PC-3 (cell line): ENCODE results near the gene IER2. TPM values are rescaled to one million over a fixed set of nuclear protein-coding genes. Genes with fewer than 3 reads are reported as not detected.

Source experiments
- ATAC-seq: fragments of 200-7000 bp; cut with Tn5 transposase; 2 replicates; pipeline ENCODE4 v1.9.1; 2020; ENCODE audit warnings: mild to moderate bottlenecking, moderate library complexity
- BruUV-seq: library from RNA; stranded (reverse); fragments of 400-500 nt; replicated peaks from 2 replicates; lab custom pipeline; 2021; lab: Mats Ljungman, UMichigan
- CTCF ChIA-PET: fragments of 300-600 bp; sonication (Branson Sonifier 250); formaldehyde crosslinking; loops from one replicate; lab custom pipeline; 2022; ENCODE audit warnings: antibody characterized with exemption; lab: Charles Lee
- POLR2A ChIA-PET: fragments of 300-600 bp; sonication (Branson Sonifier 250); formaldehyde crosslinking; loops from one replicate; lab custom pipeline; 2022; ENCODE audit warnings: antibody characterized with exemption; ENCODE audit not compliant: unreplicated experiment; lab: Charles Lee
- DNase-seq: peaks from one replicate; pipeline ENCODE4 v3.0.0-alpha.2; 2015
- H2AFZ ChIP-seq: fragments of 300-600 bp; sonication (generic); 2 replicates; pipeline ENCODE4 v1.6.0; 2016; ENCODE audit warnings: antibody characterized with exemption, low read length
- H3F3A ChIP-seq: fragments of 300-600 bp; sonication (generic); one replicate; pipeline ENCODE4 v1.6.0; 2017; ENCODE audit warnings: antibody characterized with exemption, low read length, control low read depth, mild to moderate bottlenecking; ENCODE audit not compliant: unreplicated experiment
- H3K27ac ChIP-seq: fragments of 300-600 bp; sonication (generic); 2 replicates; pipeline ENCODE4 v1.5.1; 2016; ENCODE audit warnings: mild to moderate bottlenecking, low read length
- H3K27me3 ChIP-seq: fragments of 300-600 bp; sonication (generic); 2 replicates; pipeline ENCODE4 v1.6.1; 2016; ENCODE audit warnings: low read length, mixed read lengths
- H3K36me3 ChIP-seq: fragments of 300-600 bp; sonication (generic); 2 replicates; pipeline ENCODE4 v1.6.1; 2016; ENCODE audit warnings: low read depth, mixed run types, low read length, mixed read lengths
- H3K4me1 ChIP-seq: fragments of 300-600 bp; sonication (generic); 2 replicates; pipeline ENCODE4 v1.5.1; 2016; ENCODE audit warnings: low read length; ENCODE audit not compliant: insufficient read depth
- H3K4me2 ChIP-seq: fragments of 300-600 bp; sonication (generic); 2 replicates; pipeline ENCODE4 v1.6.0; 2016; ENCODE audit warnings: low read length
- H3K4me3 ChIP-seq: fragments of 300-600 bp; sonication (generic); 2 replicates; pipeline ENCODE4 v1.5.1; 2016; ENCODE audit warnings: mild to moderate bottlenecking, low read length, mixed read lengths
- H3K79me2 ChIP-seq: fragments of 300-600 bp; sonication (generic); 2 replicates; pipeline ENCODE4 v1.6.1; 2017; ENCODE audit warnings: low read length, mixed read lengths
- H3K9ac ChIP-seq: fragments of 300-600 bp; sonication (generic); 2 replicates; pipeline ENCODE4 v1.6.0; 2016; ENCODE audit warnings: mild to moderate bottlenecking, low read length
- H3K9me2 ChIP-seq: fragments of 300-600 bp; sonication (generic); replicated peaks from 2 replicates; pipeline ENCODE4 v1.6.1; 2016; ENCODE audit warnings: mixed run types, low read length, mixed read lengths
- H3K9me3 ChIP-seq: fragments of 300-600 bp; sonication (generic); 2 replicates; pipeline ENCODE4 v1.6.1; 2016; ENCODE audit warnings: low read length, mixed read lengths
- H4K20me1 ChIP-seq: fragments of 300-600 bp; sonication (generic); 2 replicates; pipeline ENCODE4 v1.6.1; 2016; ENCODE audit warnings: low read length, mixed read lengths
- EZH2 ChIP-seq: fragments of 300-600 bp; sonication (generic); IDR thresholded peaks from one replicate; pipeline ENCODE4 v1.6.1; 2017; ENCODE audit warnings: antibody characterized with exemption, mild to moderate bottlenecking, low read length; ENCODE audit not compliant: unreplicated experiment
- EZH2phosphoT487 ChIP-seq: fragments of 300-600 bp; sonication (generic); IDR thresholded peaks from 2 replicates; pipeline ENCODE4 v1.6.1; 2018; ENCODE audit warnings: mild to moderate bottlenecking, antibody characterized with exemption, low read length, borderline replicate concordance
- intact Hi-C: fragments of 100-400 bp; cut with micrococcal nuclease; formaldehyde crosslinking; loops from 2 replicates; pipeline ENCODE4 v1.9.0; 2023
- total RNA-seq: library from RNA; depleted of rRNA; stranded (reverse); fragments of >200 nt; gene quantifications from 2 replicates; pipeline ENCODE4 v1.2.3, GENCODE V29; 2014
- TF ChIP-seq, protein P1 (sequence below): fragments of 300-600 bp; sonication (generic); conservative IDR thresholded peaks from 2 replicates; pipeline ENCODE4 v1.5.1; 2017; ENCODE audit warnings: antibody characterized with exemption, low read depth, mild to moderate bottlenecking, low read length

IER2 gene
- total RNA-seq, 1 experiment from 2014 or later, result 155 TPM

GRCh38 chr19:13134626-13135025 lies 15.6 kb upstream of the IER2 start:
- intact Hi-C loops, result no loop called here
- Histone ChIP-seq H4K20me1 (peaks cover 14% of the 10 kb centered on the region; the same call in 1 of the 2 replicates), H3K4me1 (no peaks in the 10 kb centered on the region), H3F3A (peaks cover 4% of the 10 kb centered on the region), H3K79me2 (peaks cover 57% of the 10 kb centered on the region), H3K9me2 (no peaks in the 10 kb centered on the region), H3K4me2 (no peak overlapping the region), H3K4me3 (no peak overlapping the region), H2AFZ (no peak overlapping the region), H3K9me3 (no peaks in the 10 kb centered on the region), H3K27ac (no peak overlapping the region), H3K27me3 (no peaks in the 10 kb centered on the region), H3K9ac (no peak overlapping the region), H3K36me3 (peaks cover 44% of the 10 kb centered on the region; the same call in 1 of the 2 replicates)
- ChIA-PET CTCF (no interaction called here), POLR2A (no interaction called here)
- ATAC-seq, result peak; percentile 63
- no TSS peak for BruUV-seq
- TF ChIP-seq, protein P1, sequence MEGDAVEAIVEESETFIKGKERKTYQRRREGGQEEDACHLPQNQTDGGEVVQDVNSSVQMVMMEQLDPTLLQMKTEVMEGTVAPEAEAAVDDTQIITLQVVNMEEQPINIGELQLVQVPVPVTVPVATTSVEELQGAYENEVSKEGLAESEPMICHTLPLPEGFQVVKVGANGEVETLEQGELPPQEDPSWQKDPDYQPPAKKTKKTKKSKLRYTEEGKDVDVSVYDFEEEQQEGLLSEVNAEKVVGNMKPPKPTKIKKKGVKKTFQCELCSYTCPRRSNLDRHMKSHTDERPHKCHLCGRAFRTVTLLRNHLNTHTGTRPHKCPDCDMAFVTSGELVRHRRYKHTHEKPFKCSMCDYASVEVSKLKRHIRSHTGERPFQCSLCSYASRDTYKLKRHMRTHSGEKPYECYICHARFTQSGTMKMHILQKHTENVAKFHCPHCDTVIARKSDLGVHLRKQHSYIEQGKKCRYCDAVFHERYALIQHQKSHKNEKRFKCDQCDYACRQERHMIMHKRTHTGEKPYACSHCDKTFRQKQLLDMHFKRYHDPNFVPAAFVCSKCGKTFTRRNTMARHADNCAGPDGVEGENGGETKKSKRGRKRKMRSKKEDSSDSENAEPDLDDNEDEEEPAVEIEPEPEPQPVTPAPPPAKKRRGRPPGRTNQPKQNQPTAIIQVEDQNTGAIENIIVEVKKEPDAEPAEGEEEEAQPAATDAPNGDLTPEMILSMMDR, result no peak
- TF ChIP-seq EZH2 (no peak), EZH2phosphoT487 (no peak)
- peak; percentile 52 for DNase-seq

GRCh38 chr19:13135068-13136062 lies 14.8 kb upstream of the IER2 start:
- Histone ChIP-seq H3F3A (peaks cover 4% of the 10 kb centered on the region), H3K27ac (no peak overlapping the region), H3K4me3 (no peak overlapping the region), H3K9me3 (no peaks in the 10 kb centered on the region), H3K27me3 (no peaks in the 10 kb centered on the region), H3K9me2 (no peaks in the 10 kb centered on the region), H3K4me1 (no peaks in the 10 kb centered on the region), H4K20me1 (peaks cover 14% of the 10 kb centered on the region; the same call in 1 of the 2 replicates), H3K79me2 (peaks cover 50% of the 10 kb centered on the region), H3K36me3 (peaks cover 44% of the 10 kb centered on the region; the same call in 1 of the 2 replicates), H3K4me2 (no peak overlapping the region), H3K9ac (no peak overlapping the region), H2AFZ (no peak overlapping the region)
- intact Hi-C loops, result no loop called here
- ChIA-PET CTCF (no interaction called here), POLR2A (no interaction called here)
- no peak for DNase-seq
- no peak for ATAC-seq
- no TSS peak for BruUV-seq
- TF ChIP-seq, protein P1, result no peak
- TF ChIP-seq EZH2phosphoT487 (no peak), EZH2 (no peak)
